Activated CD4-positive, CD25-positive, alpha-beta regulatory T cell treated with anti-CD3 and anti-CD28 coated beads, Interleukin-2, amount 50 U/mL, for 24 hours (primary cell): ENCODE measurements around the gene MTUS2.

Source experiments
- ATAC-seq, 2 donors: fragments of 150-1000 bp; cut with Tn5 transposase; one replicate each; pipeline ENCODE4 v1.10.0; 2021; ENCODE audit warnings: mild to moderate bottlenecking in 1 of 2, moderate library complexity in 1 of 2

The MTUS2 gene

DNA sequence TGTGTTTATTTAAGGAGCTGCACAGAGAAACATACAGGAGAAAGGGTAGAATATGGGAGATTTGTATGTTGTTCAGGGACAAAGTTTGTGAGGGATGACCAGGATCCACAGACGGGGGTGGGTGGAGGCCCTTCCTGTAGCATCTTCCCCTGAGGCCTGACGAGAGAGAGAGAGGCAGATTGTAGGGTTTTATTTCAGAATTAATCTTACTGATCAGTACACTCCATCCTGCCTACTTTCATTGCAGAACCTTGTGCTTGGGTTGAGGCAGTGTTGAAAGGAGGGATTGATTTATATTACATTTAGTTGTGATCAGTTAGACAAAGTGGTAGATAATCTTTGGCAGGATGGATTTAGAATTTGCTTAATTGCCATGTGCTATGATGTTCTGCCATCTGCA lies 39.6 kb downstream of the MTUS2 start:
- ATAC-seq, result no peak

GRCh38 chr13:28864544-28864943 lies 44.4 kb downstream of the MTUS2 start:
- no peak for ATAC-seq

DNA sequence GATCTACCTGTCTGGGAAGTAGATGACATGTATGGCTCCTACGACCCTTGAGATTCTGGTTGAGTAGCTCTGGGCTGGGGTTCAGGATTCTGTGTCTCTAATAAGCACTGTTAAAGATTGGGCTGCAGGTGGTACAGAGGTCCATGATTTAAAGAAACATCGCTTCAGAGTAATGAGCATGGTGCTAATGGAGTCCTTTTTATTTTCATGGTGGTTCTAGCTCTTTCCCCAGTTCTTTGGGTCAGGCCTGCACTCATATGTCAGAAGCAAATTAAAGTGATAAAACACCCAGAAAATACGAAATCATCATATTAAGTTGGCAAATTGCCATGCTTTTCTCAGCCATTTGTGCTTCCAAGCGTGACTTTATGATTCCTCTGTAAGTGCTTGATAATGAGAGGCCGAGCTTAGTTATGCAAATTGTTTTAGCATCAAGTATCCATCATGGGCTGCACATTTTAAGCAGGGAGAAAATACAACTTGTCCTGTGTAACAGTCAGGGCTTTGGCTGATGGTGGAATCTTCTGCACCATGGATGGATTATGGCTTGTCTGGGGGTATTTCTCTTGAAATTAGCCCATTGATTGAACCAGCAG lies 45.1 kb downstream of the MTUS2 start:
- ATAC-seq, result no peak

- ATAC-seq, result no peak
Observed at GRCh38 chr13:28865951-28866350, 45.8 kb downstream of the MTUS2 start.

DNA sequence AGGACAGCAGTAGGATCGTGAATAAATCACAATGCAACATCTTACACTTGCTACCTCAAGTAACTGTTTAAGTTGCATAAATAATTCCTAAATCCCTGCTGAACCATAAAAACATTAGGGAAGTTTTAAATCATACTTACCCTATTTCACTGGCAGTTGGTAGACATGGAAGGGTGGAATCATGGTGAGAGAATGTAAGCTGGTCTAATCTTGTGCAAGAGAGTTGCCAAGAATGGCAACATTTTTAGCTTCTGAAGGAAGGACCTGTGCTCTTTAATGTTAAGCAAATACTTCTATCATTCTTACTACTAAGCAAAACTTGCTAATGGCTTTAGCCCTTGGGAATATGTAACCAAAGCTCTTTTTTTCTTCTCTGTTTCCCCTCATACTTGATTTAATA lies 46.8 kb downstream of the MTUS2 start:
- ATAC-seq, result no peak

- no peak for ATAC-seq
Observed at GRCh38 chr13:28867564-28867963, 47.4 kb downstream of the MTUS2 start.

GRCh38 chr13:28872427-28873176 lies 52.5 kb downstream of the MTUS2 start:
- no peak for ATAC-seq

DNA sequence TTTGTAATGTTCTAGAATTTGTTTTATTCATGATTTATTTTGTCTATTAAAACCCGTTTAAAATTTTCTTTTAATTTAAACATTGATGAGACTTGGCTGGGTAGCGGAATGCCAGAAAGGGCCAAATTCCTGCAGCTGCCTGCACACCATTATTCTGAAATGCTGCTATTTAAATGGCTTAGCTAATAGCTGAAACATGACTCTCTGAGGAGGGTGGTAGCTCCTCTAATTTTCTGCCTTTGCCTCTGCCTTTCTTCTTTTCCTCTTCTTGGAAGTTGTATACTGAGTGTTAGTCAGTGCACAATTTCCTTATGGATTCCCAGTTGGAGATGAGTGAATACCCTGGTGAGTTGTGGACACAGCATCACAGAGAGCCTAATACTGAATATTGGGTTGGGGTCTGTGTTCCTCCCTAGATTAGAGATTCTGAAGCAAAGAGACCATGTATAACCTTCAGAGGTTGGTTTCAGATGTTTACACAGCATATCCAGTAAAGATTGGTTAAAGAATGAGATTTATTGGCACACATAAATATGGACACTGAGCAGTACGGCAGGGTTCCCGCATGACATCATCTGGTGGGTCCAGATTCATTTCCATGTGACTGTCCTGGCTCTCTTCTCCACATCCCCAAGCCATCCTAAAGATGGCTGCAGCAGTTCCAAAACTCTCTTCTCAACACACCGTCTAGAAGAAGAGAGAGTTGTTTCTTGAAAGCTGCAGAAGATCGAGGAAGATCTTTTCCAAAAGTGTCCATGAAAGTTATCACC lies 55.9 kb downstream of the MTUS2 start:
- no peak for ATAC-seq

GRCh38 chr13:28877408-28877807 lies 57.3 kb downstream of the MTUS2 start:
- no peak for ATAC-seq

DNA sequence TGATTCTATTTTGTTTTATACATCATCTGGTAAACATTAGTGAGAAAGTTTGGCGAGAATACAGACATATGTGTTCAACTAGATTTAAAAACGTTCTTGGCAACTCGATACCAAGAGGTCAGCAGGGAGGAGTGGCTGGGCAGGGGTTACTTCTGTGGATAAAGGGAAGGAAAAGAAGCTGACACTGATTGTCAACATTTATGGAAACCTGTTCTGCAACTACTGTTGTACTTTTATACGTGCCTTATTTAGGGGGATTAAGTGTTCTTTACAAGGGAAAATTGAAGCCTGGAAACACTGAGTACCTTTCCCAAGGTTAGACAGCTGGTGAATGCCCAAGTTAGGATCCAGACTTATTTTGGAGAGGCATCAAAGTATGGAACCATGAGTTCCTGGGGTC lies 65.0 kb downstream of the MTUS2 start:
- no peak for ATAC-seq

- ATAC-seq, result no peak
Observed at GRCh38 chr13:28889086-28889732, 69.1 kb downstream of the MTUS2 start.

DNA sequence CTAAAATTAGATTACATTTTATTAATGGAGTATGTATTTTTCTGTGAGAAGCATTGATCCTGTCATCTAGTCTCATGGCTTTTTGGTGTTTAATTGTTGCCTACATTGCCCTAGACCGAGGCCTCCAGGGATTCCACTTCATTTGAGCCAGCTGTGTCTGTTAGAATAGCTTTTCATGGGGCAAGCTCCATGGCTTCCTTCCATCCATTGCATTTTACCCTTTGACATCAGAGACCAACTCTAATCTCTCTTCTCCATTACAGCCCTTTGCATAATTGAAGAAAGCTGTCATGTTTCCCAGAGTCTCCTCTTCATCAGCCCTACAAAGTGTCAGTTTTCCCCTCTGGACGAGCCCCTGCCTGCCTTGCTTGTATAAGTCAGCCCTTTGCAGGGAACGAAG lies 70.6 kb downstream of the MTUS2 start:
- no peak for ATAC-seq

GRCh38 chr13:28918030-28918429 lies 97.9 kb downstream of the MTUS2 start:
- ATAC-seq, result no peak

- ATAC-seq, result no peak
Observed at GRCh38 chr13:28922341-28922740, 102.2 kb downstream of the MTUS2 start.

DNA sequence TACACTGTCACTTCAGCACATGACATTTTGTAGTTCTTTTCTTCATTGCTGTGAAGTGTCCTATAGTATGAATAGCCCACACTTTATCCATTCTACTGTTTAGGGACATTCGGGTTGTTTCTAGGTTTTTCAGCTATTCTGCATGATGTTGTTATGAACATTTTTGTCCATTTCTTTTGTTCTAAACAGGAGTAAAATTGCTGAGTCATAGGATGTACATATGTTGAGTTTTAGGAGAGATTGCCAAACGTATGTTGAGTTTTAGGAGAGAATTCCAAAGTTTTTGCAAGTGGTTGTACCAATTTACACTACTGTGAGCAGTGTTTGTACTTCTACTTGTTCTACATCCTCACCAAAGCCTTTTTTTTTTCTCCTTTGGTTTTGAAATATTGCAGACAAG lies 115.0 kb downstream of the MTUS2 start:
- no peak for ATAC-seq

DNA sequence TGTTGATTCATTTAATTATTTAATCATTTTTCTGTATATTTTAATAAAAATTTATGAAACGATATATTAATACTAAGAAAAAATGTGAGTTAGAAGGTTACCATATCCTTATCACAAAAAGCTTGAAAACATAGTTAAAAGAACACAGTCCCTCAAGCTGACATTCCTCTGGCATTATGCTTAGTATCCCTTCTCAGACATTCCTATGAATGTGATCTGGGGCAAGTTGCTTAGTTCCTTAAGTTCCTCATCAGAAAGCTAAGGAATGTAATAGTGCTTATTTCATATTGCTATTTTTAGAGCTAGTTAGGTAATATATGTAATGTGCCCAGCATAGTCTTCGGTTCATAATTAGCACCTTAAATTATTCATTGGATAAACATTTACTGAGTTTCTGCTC lies 122.8 kb downstream of the MTUS2 start:
- ATAC-seq, result no peak

GRCh38 chr13:28953714-28954418 lies 133.7 kb downstream of the MTUS2 start:
- no peak for ATAC-seq

DNA sequence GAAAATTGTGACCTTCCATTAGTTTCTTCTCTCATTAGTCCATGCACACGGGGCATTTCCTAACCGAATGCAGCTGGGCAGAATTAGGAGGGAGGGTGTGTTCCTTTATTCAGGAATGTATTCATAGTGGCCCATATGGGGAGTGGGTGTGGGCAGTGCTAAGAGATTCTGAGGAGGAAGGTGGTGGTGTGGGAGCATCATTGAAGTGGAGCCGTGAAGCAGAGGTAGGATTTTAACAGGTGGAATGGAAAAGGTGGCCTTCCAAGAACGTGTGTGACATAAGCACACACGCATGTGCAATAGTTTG lies 134.2 kb downstream of the MTUS2 start:
- ATAC-seq, result no peak

GRCh38 chr13:28954810-28955209 lies 134.7 kb downstream of the MTUS2 start:
- no peak for ATAC-seq

- no peak for ATAC-seq
Observed at GRCh38 chr13:28955264-28955966, 135.3 kb downstream of the MTUS2 start.

DNA sequence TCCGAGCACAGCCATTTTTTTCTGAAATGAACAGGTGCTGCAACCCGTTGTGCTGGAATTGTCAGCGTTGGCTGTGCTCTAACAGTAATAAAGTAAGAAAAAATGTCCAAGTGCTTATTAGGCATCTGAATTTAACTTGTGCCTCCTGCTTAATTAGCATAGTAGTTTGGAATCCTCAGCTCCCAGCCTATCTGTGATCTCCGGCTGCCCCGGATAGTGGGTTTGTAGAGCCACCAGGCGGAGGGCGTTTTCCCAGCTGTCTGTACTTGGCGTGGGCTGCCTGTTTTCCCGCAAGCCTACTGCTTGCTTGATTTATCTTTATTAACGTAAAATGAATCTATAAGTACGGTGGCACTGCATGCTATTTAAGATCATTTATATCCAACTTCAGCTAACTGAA lies 137.9 kb downstream of the MTUS2 start:
- no peak for ATAC-seq

- ATAC-seq, result no peak
Observed at GRCh38 chr13:28958441-28958840, 138.3 kb downstream of the MTUS2 start.
